Measurements from ENCODE around the gene SFTA2.

Gene SFTA2

GRCh38 chr6:30889921-30890645 is 41.9 kb downstream of the SFTA2 start:
- DNase-seq (ENCODE audit: low read depth) = no peak

- no peak for DNase-seq (ENCODE audit: low read depth)
Observed at GRCh38 chr6:30889496-30889885, 42.5 kb downstream of the SFTA2 start.

GRCh38 chr6:30888816-30889495 is 43.0 kb downstream of the SFTA2 start:
- DNase-seq (ENCODE audit: low read depth) = no peak

GRCh38 chr6:30887901-30888815 is 43.8 kb downstream of the SFTA2 start:
- DNase-seq (ENCODE audit: low read depth) = no peak

GRCh38 chr6:30886897-30887255 is 45.1 kb downstream of the SFTA2 start:
- DNase-seq (ENCODE audit: low read depth) = no peak

GRCh38 chr6:30885999-30886896 is 45.7 kb downstream of the SFTA2 start:
- peak; percentile 63 for DNase-seq (ENCODE audit: low read depth)

- DNase-seq (ENCODE audit: low read depth) = no peak
Observed at GRCh38 chr6:30885481-30885998, 46.4 kb downstream of the SFTA2 start.

GRCh38 chr6:30884521-30885480 is 47.2 kb downstream of the SFTA2 start:
- DNase-seq (ENCODE audit: low read depth) = no peak

- DNase-seq (ENCODE audit: low read depth) = no peak
Observed at GRCh38 chr6:30883685-30884520, 48.1 kb downstream of the SFTA2 start, which contains the start of gene DDR1. DDR1 (plus strand) TSS chr6:30884519; CDS start chr6:30888730, 4,211 bp downstream.

GRCh38 chr6:30882759-30883684 is 48.9 kb downstream of the SFTA2 start:
- no peak for DNase-seq (ENCODE audit: low read depth)

- no peak for DNase-seq (ENCODE audit: low read depth)
Observed at GRCh38 chr6:30882204-30882758, 49.7 kb downstream of the SFTA2 start.

- no peak for DNase-seq (ENCODE audit: low read depth)
Observed at GRCh38 chr6:30881392-30882203, 50.4 kb downstream of the SFTA2 start.
